ENCODE measurements around the gene UBR3.

UBR3 gene

GRCh38 chr2:169980643-169981042, 153.4 kb downstream of the UBR3 start:
- H3K27ac ChIP-seq: no peak overlapping the region
- TF ChIP-seq CTCF (conservative IDR thresholded peaks at IDR 0.05): no peak

GRCh38 chr2:169982929-169983328, 155.7 kb downstream of the UBR3 start:
- no peak for TF ChIP-seq CTCF (conservative IDR thresholded peaks at IDR 0.05)
- H3K27ac ChIP-seq: no peak overlapping the region

- H3K27ac ChIP-seq: no peak overlapping the region
These were observed 156.3 kb downstream of the UBR3 start for GRCh38 chr2:169983506-169983905.

GRCh38 chr2:169984145-169984544, 156.9 kb downstream of the UBR3 start:
- no peak for TF ChIP-seq CTCF (conservative IDR thresholded peaks at IDR 0.05)
- no peak overlapping the region for H3K27ac ChIP-seq

More at GRCh38 chr2:169983506-169983905, 156.3 kb downstream of the UBR3 start:
- TF ChIP-seq CTCF (conservative IDR thresholded peaks at IDR 0.05): peak; percentile 17; the same call in 1 of the 2 replicates

GRCh38 chr2:169994752-169995151, 167.5 kb downstream of the UBR3 start:
- no peak for TF ChIP-seq CTCF (conservative IDR thresholded peaks at IDR 0.05)
- H3K27ac ChIP-seq: no peak overlapping the region

- TF ChIP-seq CTCF (conservative IDR thresholded peaks at IDR 0.05): no peak
- H3K27ac ChIP-seq: no peak overlapping the region
These were observed 170.1 kb downstream of the UBR3 start for GRCh38 chr2:169997140-169997887.

GRCh38 chr2:169999054-169999453, 171.8 kb downstream of the UBR3 start:
- TF ChIP-seq CTCF (conservative IDR thresholded peaks at IDR 0.05): no peak
- H3K27ac ChIP-seq: no peak overlapping the region

Measured in VCaP (cell line).